A549 (cell line): Measurements from ENCODE around the gene CYP1A2. TPM values are rescaled to one million over a fixed set of nuclear protein-coding genes. Genes with fewer than 3 reads are reported as not detected.

Experiments
- ATAC-seq, 2 experiments: fragments of 200-7000 bp in 1 of 2; fragments of >200 bp in 1 of 2; cut with Nextera tagmentation in 1 of 2; cut with Tn5 transposase in 1 of 2; 3 replicates each; pipeline versions ENCODE4 v1.8.0 to v1.9.1; 2018 to 2020; ENCODE audit warnings: mild to moderate bottlenecking in 1 of 2, moderate library complexity in 1 of 2
- CTCF ChIA-PET: fragments of 300-600 bp; sonication (Branson Sonifier 250); formaldehyde crosslinking; extraction: SDS; loops from one replicate; lab custom pipeline; 2021; ENCODE audit warnings: antibody characterized with exemption, inconsistent platforms; lab: Yijun Ruan, JAX
- POLR2A ChIA-PET: fragments of 350-600 bp; formaldehyde crosslinking; extraction: SDS; loops from one replicate; lab custom pipeline; 2021; ENCODE audit warnings: antibody characterized with exemption, inconsistent platforms; lab: Yijun Ruan, JAX
- DNase-seq, 2 experiments: peaks; one replicate each; pipeline versions ENCODE4 v3.0.0 to v3.0.0-alpha.2; 2011 to 2016; ENCODE audit warnings: low read depth in 1 of 2, low spot score in 1 of 2
- FAIRE-seq: peaks from 2 replicates; lab custom pipeline; 2011; peaks lifted over from hg19 to GRCh38; lab: Jason Lieb, UNC
- H3K27ac ChIP-seq, 2 experiments: fragments of >200 bp; sonication (Bioruptor Twin); formaldehyde crosslinking; 3 replicates each; pipeline ENCODE4 v1.5.1; 2016 to 2017
- H3K4me1 ChIP-seq: fragments of >200 bp; sonication (Bioruptor Twin); formaldehyde crosslinking; 3 replicates; pipeline ENCODE4 v1.6.1; 2016
- H3K4me2 ChIP-seq: fragments of >200 bp; sonication (Bioruptor Twin); formaldehyde crosslinking; 3 replicates; pipeline ENCODE4 v1.6.1; 2016
- H3K4me3 ChIP-seq: fragments of >200 bp; sonication (Bioruptor Twin); formaldehyde crosslinking; 3 replicates; pipeline ENCODE4 v1.5.1; 2016
- H3K9me3 ChIP-seq: fragments of >200 bp; sonication (Bioruptor Twin); formaldehyde crosslinking; 3 replicates; pipeline ENCODE4 v1.6.1; 2016
- BHLHE40 ChIP-seq: IDR thresholded peaks from 2 replicates; pipeline ENCODE4 v1.6.1; 2012; ENCODE audit warnings: low read depth, low read length, inconsistent platforms
- CBX2 ChIP-seq: fragments of 200-600 bp; sonication (generic); IDR thresholded peaks from 2 replicates; pipeline ENCODE4 v1.6.1; 2016; ENCODE audit warnings: low read depth, mild to moderate bottlenecking, borderline replicate concordance
- CBX8 ChIP-seq: fragments of 200-600 bp; sonication (generic); IDR thresholded peaks from 2 replicates; pipeline ENCODE4 v1.6.1; 2016
- CHD4 ChIP-seq: fragments of 200-600 bp; sonication (generic); IDR thresholded peaks from 2 replicates; pipeline ENCODE4 v1.6.1; 2016; ENCODE audit warnings: antibody characterized with exemption, mild to moderate bottlenecking, borderline replicate concordance
- EHF ChIP-seq: fragments of 250-450 bp; sonication (Bioruptor Pico); IDR thresholded peaks from 2 replicates; pipeline ENCODE4 v1.5.0; 2020; ENCODE audit warnings: mild to moderate bottlenecking
- EHMT2 ChIP-seq: fragments of 200-600 bp; sonication (generic); IDR thresholded peaks from 2 replicates; pipeline ENCODE4 v1.6.1; 2016; ENCODE audit warnings: antibody characterized with exemption, low read depth, mild to moderate bottlenecking, moderate library complexity
- FOSB ChIP-seq: fragments of 250-450 bp; sonication (Bioruptor Pico); IDR thresholded peaks from 2 replicates; pipeline ENCODE4 v1.5.0; 2020; ENCODE audit warnings: mild to moderate bottlenecking, moderate library complexity
- FOSL2 ChIP-seq, 2 experiments: fragments of 450-650 bp in 1 of 2; fragments of >200 bp in 1 of 2; sonication (Bioruptor Twin) in 1 of 2; formaldehyde crosslinking; IDR thresholded peaks; 2 replicates each; pipeline versions ENCODE4 v1.5.0 to v1.6.1; 2016 to 2020; ENCODE audit warnings: mild to moderate bottlenecking in 1 of 2, moderate library complexity in 1 of 2
- FOXS1 ChIP-seq: fragments of 250-450 bp; sonication (Bioruptor Pico); IDR thresholded peaks from 2 replicates; pipeline ENCODE4 v1.5.0; 2020; ENCODE audit warnings: mild to moderate bottlenecking, moderate library complexity
- GATA3 ChIP-seq: IDR thresholded peaks from 2 replicates; pipeline ENCODE4 v1.6.1; 2012; ENCODE audit warnings: borderline replicate concordance
- HDAC2 ChIP-seq: fragments of 200-600 bp; sonication (generic); IDR thresholded peaks from 2 replicates; pipeline ENCODE4 v1.6.1; 2016
- HOXA7 ChIP-seq: fragments of 250-450 bp; sonication (Bioruptor Pico); IDR thresholded peaks from 2 replicates; pipeline ENCODE4 v1.5.0; 2020; ENCODE audit warnings: mild to moderate bottlenecking, moderate library complexity
- HOXB13 ChIP-seq: fragments of 250-450 bp; sonication (Bioruptor Pico); IDR thresholded peaks from 2 replicates; pipeline ENCODE4 v1.5.0; 2020; ENCODE audit warnings: low read depth, mild to moderate bottlenecking, moderate library complexity
- HOXB5 ChIP-seq: fragments of 250-450 bp; sonication (Bioruptor Pico); IDR thresholded peaks from 2 replicates; pipeline ENCODE4 v1.5.0; 2020; ENCODE audit warnings: mild to moderate bottlenecking, moderate library complexity
- JUN ChIP-seq, 2 experiments: fragments of >200 bp; sonication (Bioruptor Twin); formaldehyde crosslinking; IDR thresholded peaks; 2 replicates in 1 of 2; 3 replicates in 1 of 2; pipeline ENCODE4 v1.6.1; 2016 to 2017
- KDM1A ChIP-seq: fragments of 200-600 bp; sonication (generic); IDR thresholded peaks from 2 replicates; pipeline ENCODE4 v1.6.1; 2016; ENCODE audit warnings: low read depth, mild to moderate bottlenecking
- MAFK ChIP-seq: fragments of 450-650 bp; IDR thresholded peaks from 2 replicates; pipeline ENCODE4 v1.6.1; 2014; ENCODE audit not compliant: partially characterized antibody
- MAZ ChIP-seq: fragments of 150-350 bp; IDR thresholded peaks from 2 replicates; pipeline ENCODE4 v1.6.1; 2014; ENCODE audit warnings: antibody characterized with exemption, low read depth, low read length, borderline replicate concordance
- NFE2L2 ChIP-seq: fragments of 150-350 bp; conservative IDR thresholded peaks from 2 replicates; pipeline ENCODE4 v1.6.1; 2014; ENCODE audit warnings: low read length
- NPAS2 ChIP-seq: fragments of 250-450 bp; sonication (Bioruptor Pico); IDR thresholded peaks from 2 replicates; pipeline ENCODE4 v1.8.0; 2022; ENCODE audit warnings: mild to moderate bottlenecking, moderate library complexity, borderline replicate concordance
- NR3C1 ChIP-seq: fragments of >200 bp; sonication (Bioruptor Twin); formaldehyde crosslinking; IDR thresholded peaks from 3 replicates; pipeline ENCODE4 v1.6.1; 2017
- PHF8 ChIP-seq: fragments of 200-600 bp; sonication (generic); IDR thresholded peaks from 2 replicates; pipeline ENCODE4 v1.6.1; 2016; ENCODE audit warnings: low read depth, mild to moderate bottlenecking, antibody characterized with exemption, moderate library complexity, borderline replicate concordance
- RAD21 ChIP-seq, 2 experiments: fragments of >200 bp in 1 of 2; sonication (Bioruptor Twin) in 1 of 2; formaldehyde crosslinking in 1 of 2; IDR thresholded peaks in 1 of 2; conservative IDR thresholded peaks in 1 of 2; 2 replicates in 1 of 2; 3 replicates in 1 of 2; pipeline ENCODE4 v1.6.1; 2012 to 2018; ENCODE audit warnings: inconsistent platforms in 1 of 2
- RARB ChIP-seq: fragments of 250-450 bp; sonication (Bioruptor Pico); IDR thresholded peaks from 2 replicates; pipeline ENCODE4 v1.8.0; 2021; ENCODE audit warnings: mild to moderate bottlenecking, moderate library complexity
- RCOR1 ChIP-seq: fragments of 150-350 bp; IDR thresholded peaks from 2 replicates; pipeline ENCODE4 v1.6.1; 2014; ENCODE audit warnings: antibody characterized with exemption, low read length, low read depth
- RFX5 ChIP-seq: fragments of 450-650 bp; IDR thresholded peaks from 2 replicates; pipeline ENCODE4 v1.7.1; 2014; ENCODE audit warnings: antibody characterized with exemption, mild to moderate bottlenecking, moderate library complexity
- SMC3 ChIP-seq: fragments of >200 bp; sonication (Bioruptor Twin); formaldehyde crosslinking; IDR thresholded peaks from 3 replicates; pipeline ENCODE4 v1.6.1; 2018; ENCODE audit warnings: inconsistent platforms
- ZC3H11A ChIP-seq: fragments of 450-650 bp; IDR thresholded peaks from 2 replicates; pipeline ENCODE4 v1.6.1; 2014; ENCODE audit warnings: antibody characterized with exemption, mild to moderate bottlenecking
- ZFP36 ChIP-seq: fragments of 450-650 bp; IDR thresholded peaks from 2 replicates; pipeline ENCODE4 v1.6.1; 2014; ENCODE audit warnings: borderline replicate concordance; ENCODE audit not compliant: partially characterized antibody
- ZNF302 ChIP-seq: fragments of 250-450 bp; sonication (Bioruptor Pico); IDR thresholded peaks from 2 replicates; pipeline ENCODE4 v1.9.0; 2021; ENCODE audit warnings: inconsistent platforms, mild to moderate bottlenecking, moderate library complexity
- ZSCAN20 ChIP-seq: fragments of 250-450 bp; sonication (Bioruptor Pico); IDR thresholded peaks from 2 replicates; pipeline ENCODE4 v1.8.0; 2022; ENCODE audit warnings: mild to moderate bottlenecking, moderate library complexity
- WGBS: methylation state at CpG from one replicate; pipeline ENCODE4 v1.1.6; 2017; ENCODE audit errors: missing lambda C conversion rate; 5-methylcytosine and 5-hydroxymethylcytosine counted together
- polyA plus RNA-seq, 4 experiments: library from polyadenylated mRNA; depleted of rRNA in 3 of 4; stranded (reverse); fragments of >200 nt; fragmentation: RNase III in 1 of 4; extraction: RNeasy Plus Mini Kit Qiagen cat#74134 plus additional on column Dnase treatment in 1 of 4; gene quantifications; 2 replicates in 3 of 4; 3 replicates in 1 of 4; pipeline ENCODE4 v1.2.3, GENCODE V29; 2011 to 2017
- TF ChIP-seq, protein P1 (sequence below): fragments of 150-350 bp; IDR thresholded peaks from 2 replicates; pipeline ENCODE4 v1.6.1; 2014; ENCODE audit warnings: low read depth, mild to moderate bottlenecking, low read length
- TF ChIP-seq, protein P2 (sequence below): fragments of 200-600 bp; sonication (generic); IDR thresholded peaks from 2 replicates; pipeline ENCODE4 v1.6.1; 2016; ENCODE audit warnings: antibody characterized with exemption, mild to moderate bottlenecking, moderate library complexity
- TF ChIP-seq, protein P3 (sequence below): fragments of >200 bp; sonication (Bioruptor Twin); formaldehyde crosslinking; IDR thresholded peaks from 2 replicates; pipeline ENCODE4 v1.6.1; 2016
- TF ChIP-seq, protein P4 (sequence below): fragments of >200 bp; sonication (Bioruptor Twin); formaldehyde crosslinking; IDR thresholded peaks from 3 replicates; pipeline ENCODE4 v1.6.1; 2016

Gene CYP1A2
- polyA plus RNA-seq, 2 of the 4 experiments (the other 2 are of a cell fraction) = not detected

DNA sequence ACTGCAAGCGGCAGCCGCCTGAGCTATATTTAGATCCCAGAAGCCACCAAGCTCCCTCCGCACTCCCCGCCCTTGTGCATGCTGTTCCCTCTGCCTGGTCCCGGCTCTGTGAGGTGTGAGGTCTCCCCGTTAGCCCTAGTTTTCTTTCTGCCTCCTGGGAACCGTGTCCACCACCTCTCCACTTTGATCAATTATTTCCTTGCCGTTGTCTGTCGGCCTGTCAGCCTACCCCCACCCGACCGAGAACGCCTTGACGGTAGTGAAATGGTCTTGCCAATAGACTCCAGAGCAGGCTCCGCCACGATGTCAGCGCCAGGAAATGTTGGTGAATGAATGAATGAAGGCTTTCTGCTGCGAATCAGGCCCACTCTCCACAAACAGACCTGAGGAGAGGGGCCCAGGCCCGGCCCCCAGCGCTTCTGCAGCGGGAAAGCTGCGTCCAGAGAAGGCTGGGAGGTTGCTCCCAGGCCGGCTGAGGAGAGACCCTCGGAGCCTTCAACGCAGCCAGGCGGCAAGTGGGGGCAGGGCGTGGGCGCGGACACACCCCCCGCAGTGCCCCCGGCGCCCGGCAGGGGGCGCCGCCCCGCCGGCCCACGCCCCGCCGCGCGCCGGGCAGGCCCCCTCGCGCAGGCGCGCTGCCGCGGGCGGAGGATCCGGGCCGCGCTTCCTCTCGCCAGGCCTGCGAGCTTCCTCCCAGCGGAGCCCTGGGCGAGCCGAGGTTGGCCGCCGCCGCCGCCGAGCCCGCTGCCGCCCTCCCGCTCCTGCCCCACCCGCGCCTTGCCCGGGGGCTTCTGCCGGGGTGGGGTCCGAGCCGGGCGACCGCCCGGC, 33.0 kb downstream of the CYP1A2 start, which contains the start of gene CSK:
TSS of gene CSK (plus strand) at position 650 of the 828 bp plus-strand sequence. CDS start 16,218 bp downstream, outside the sequence.
- CTCF ChIA-PET = interaction anchor here (0.9 to 65.6 kb wide), 8 partner anchors 11 to 169 kb away, joined by 3 to 1908 read pairs (median 7); partner anchors contain the start of genes CPLX3, LMAN1L and ULK3
- POLR2A ChIA-PET = interaction anchor here (0.6 to 1.1 kb wide), 3 partner anchors 11 to 175 kb away, joined by 3 to 7 read pairs (median 3); partner anchors contain the start of gene RPP25
- no peaks in the 10 kb centered on the region for H3K9me3 ChIP-seq
- 15% methylated on average over 24 of the region's 74 CpGs for WGBS
- DNase-seq = peak; percentile 67 to 86
- peak within 1 kb of the TSS; percentile 97 for H3K4me2 ChIP-seq
- peak within 1 kb of the TSS; percentile 97 for H3K4me3 ChIP-seq
- FAIRE-seq = no peak
- peak; percentile 64 to 82 for ATAC-seq
- H3K4me1 ChIP-seq = peaks cover 22% of the 10 kb centered on the region
- H3K27ac ChIP-seq = peak within 1 kb of the TSS; percentile 97 to 98
- TF ChIP-seq, protein P1, sequence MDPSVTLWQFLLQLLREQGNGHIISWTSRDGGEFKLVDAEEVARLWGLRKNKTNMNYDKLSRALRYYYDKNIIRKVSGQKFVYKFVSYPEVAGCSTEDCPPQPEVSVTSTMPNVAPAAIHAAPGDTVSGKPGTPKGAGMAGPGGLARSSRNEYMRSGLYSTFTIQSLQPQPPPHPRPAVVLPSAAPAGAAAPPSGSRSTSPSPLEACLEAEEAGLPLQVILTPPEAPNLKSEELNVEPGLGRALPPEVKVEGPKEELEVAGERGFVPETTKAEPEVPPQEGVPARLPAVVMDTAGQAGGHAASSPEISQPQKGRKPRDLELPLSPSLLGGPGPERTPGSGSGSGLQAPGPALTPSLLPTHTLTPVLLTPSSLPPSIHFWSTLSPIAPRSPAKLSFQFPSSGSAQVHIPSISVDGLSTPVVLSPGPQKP = no peak
- TF ChIP-seq RAD21 (conservative IDR thresholded peaks at IDR 0.05 in 1 of 2, IDR thresholded peaks at IDR 0.05 in 1 of 2) (no peak), CBX8 (no peak), CHD4 (peak; percentile 51; the same call in 1 of the 2 replicates), JUN (IDR thresholded peaks at IDR 0.05) (peak; percentile 70 to 88; a peak in 3 of 5 replicates), NR3C1 (no peak), EHF (CRISPR knock-in tag) (no peak), ZNF302 (no peak), HDAC2 (no peak), MAFK (no peak), NFE2L2 (no peak), GATA3 (no peak), NPAS2 (CRISPR knock-in tag) (no peak), HOXB13 (CRISPR knock-in tag) (no peak), SMC3 (peak; percentile 54; the same call in 2 of the 3 replicates), RCOR1 (no peak), PHF8 (no peak), FOXS1 (CRISPR knock-in tag) (no peak), HOXA7 (CRISPR knock-in tag) (no peak), FOSL2 (IDR thresholded peaks at IDR 0.05) (no peak), FOSL2 (CRISPR knock-in tag; IDR thresholded peaks at IDR 0.05) (no peak), RFX5 (no peak), KDM1A (no peak; the same call in 1 of the 2 replicates), FOSB (CRISPR knock-in tag) (no peak), HOXB5 (CRISPR knock-in tag) (0 out of 2 replicates have a peak, but pooled peaks have one; percentile 22), BHLHE40 (no peak), CBX2 (no peak), ZSCAN20 (CRISPR knock-in tag) (no peak), ZC3H11A (no peak), EHMT2 (no peak), RARB (CRISPR knock-in tag) (no peak), MAZ (0 out of 2 replicates have a peak, but pooled peaks have one; percentile 11), ZFP36 (no peak)
- TF ChIP-seq, protein P2, sequence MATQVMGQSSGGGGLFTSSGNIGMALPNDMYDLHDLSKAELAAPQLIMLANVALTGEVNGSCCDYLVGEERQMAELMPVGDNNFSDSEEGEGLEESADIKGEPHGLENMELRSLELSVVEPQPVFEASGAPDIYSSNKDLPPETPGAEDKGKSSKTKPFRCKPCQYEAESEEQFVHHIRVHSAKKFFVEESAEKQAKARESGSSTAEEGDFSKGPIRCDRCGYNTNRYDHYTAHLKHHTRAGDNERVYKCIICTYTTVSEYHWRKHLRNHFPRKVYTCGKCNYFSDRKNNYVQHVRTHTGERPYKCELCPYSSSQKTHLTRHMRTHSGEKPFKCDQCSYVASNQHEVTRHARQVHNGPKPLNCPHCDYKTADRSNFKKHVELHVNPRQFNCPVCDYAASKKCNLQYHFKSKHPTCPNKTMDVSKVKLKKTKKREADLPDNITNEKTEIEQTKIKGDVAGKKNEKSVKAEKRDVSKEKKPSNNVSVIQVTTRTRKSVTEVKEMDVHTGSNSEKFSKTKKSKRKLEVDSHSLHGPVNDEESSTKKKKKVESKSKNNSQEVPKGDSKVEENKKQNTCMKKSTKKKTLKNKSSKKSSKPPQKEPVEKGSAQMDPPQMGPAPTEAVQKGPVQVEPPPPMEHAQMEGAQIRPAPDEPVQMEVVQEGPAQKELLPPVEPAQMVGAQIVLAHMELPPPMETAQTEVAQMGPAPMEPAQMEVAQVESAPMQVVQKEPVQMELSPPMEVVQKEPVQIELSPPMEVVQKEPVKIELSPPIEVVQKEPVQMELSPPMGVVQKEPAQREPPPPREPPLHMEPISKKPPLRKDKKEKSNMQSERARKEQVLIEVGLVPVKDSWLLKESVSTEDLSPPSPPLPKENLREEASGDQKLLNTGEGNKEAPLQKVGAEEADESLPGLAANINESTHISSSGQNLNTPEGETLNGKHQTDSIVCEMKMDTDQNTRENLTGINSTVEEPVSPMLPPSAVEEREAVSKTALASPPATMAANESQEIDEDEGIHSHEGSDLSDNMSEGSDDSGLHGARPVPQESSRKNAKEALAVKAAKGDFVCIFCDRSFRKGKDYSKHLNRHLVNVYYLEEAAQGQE = no peak
- TF ChIP-seq, protein P3, sequence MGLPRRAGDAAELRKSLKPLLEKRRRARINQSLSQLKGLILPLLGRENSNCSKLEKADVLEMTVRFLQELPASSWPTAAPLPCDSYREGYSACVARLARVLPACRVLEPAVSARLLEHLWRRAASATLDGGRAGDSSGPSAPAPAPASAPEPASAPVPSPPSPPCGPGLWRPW = no peak
- TF ChIP-seq, protein P4, sequence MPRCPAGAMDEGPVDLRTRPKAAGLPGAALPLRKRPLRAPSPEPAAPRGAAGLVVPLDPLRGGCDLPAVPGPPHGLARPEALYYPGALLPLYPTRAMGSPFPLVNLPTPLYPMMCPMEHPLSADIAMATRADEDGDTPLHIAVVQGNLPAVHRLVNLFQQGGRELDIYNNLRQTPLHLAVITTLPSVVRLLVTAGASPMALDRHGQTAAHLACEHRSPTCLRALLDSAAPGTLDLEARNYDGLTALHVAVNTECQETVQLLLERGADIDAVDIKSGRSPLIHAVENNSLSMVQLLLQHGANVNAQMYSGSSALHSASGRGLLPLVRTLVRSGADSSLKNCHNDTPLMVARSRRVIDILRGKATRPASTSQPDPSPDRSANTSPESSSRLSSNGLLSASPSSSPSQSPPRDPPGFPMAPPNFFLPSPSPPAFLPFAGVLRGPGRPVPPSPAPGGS = peak; percentile 80
